HUES6 (cell line): ENCODE measurements around the gene MAFG.
A peak's percentile ranks its signal among the peaks of the same experiment; 100 is the strongest.

Source experiments
- H3K27ac ChIP-seq: 2 replicates; pipeline ENCODE4 v1.7.0; 2013; ENCODE audit warnings: low read depth, mild to moderate bottlenecking, low read length, inconsistent platforms
- H3K27me3 ChIP-seq: 2 replicates; pipeline ENCODE4 v1.6.1; 2013; ENCODE audit warnings: low read length; ENCODE audit not compliant: control insufficient read depth, insufficient read depth
- H3K36me3 ChIP-seq: 2 replicates; pipeline ENCODE4 v1.6.1; 2013; ENCODE audit warnings: low read length; ENCODE audit not compliant: control insufficient read depth, insufficient read depth
- H3K4me1 ChIP-seq: 2 replicates; pipeline ENCODE4 v1.6.1; 2013; ENCODE audit warnings: low read length; ENCODE audit not compliant: control insufficient read depth, insufficient read depth
- H3K4me3 ChIP-seq: 2 replicates; pipeline ENCODE4 v1.5.1; 2013; ENCODE audit warnings: low read depth, low read length
- H3K9ac ChIP-seq: one replicate; pipeline ENCODE4 v1.6.1; 2013; ENCODE audit warnings: mild to moderate bottlenecking, low read length
- H3K9me3 ChIP-seq: 2 replicates; pipeline ENCODE4 v1.6.1; 2013; ENCODE audit warnings: low read depth, low read length; ENCODE audit not compliant: control insufficient read depth, insufficient read depth

Gene MAFG

GRCh38 chr17:81934098-81934757 is 6.7 kb upstream of the MAFG start:
- no peak overlapping the region for H3K4me3 ChIP-seq
- no peak overlapping the region for H3K9ac ChIP-seq
- no peak overlapping the region for H3K27ac ChIP-seq
- H3K4me1 ChIP-seq: 0 out of 2 replicates have a peak, but pooled peaks cover 3% of the 10 kb centered on the region
- H3K36me3 ChIP-seq: peaks cover 34% of the 10 kb centered on the region
- H3K9me3 ChIP-seq: no peaks in the 10 kb centered on the region
- H3K27me3 ChIP-seq: peaks cover 8% of the 10 kb centered on the region; the same call in 1 of the 2 replicates

GRCh38 chr17:81933178-81933699 is 5.7 kb upstream of the MAFG start:
- peaks cover 14% of the 10 kb centered on the region for H3K27me3 ChIP-seq
- no peaks in the 10 kb centered on the region for H3K9me3 ChIP-seq
- no peak overlapping the region for H3K9ac ChIP-seq
- peaks cover 13% of the 10 kb centered on the region for H3K4me1 ChIP-seq
- H3K36me3 ChIP-seq: peaks cover 34% of the 10 kb centered on the region
- no peak overlapping the region for H3K4me3 ChIP-seq
- H3K27ac ChIP-seq: no peak overlapping the region

- H3K27me3 ChIP-seq: peaks cover 10% of the 10 kb centered on the region
- H3K9ac ChIP-seq: no peak overlapping the region
- no peak overlapping the region for H3K27ac ChIP-seq
- H3K4me1 ChIP-seq: peaks cover 13% of the 10 kb centered on the region
- no peaks in the 10 kb centered on the region for H3K9me3 ChIP-seq
- no peak overlapping the region for H3K4me3 ChIP-seq
- peaks cover 34% of the 10 kb centered on the region for H3K36me3 ChIP-seq
Measured at GRCh38 chr17:81932333-81932983, 4.9 kb upstream of the MAFG start.

- peaks cover 13% of the 10 kb centered on the region for H3K4me1 ChIP-seq
- H3K4me3 ChIP-seq: no peak overlapping the region
- peaks cover 34% of the 10 kb centered on the region for H3K36me3 ChIP-seq
- H3K27ac ChIP-seq: no peak overlapping the region
- no peaks in the 10 kb centered on the region for H3K9me3 ChIP-seq
- peaks cover 10% of the 10 kb centered on the region for H3K27me3 ChIP-seq
- no peak overlapping the region for H3K9ac ChIP-seq
Measured at GRCh38 chr17:81931557-81932332, 4.2 kb upstream of the MAFG start.

GRCh38 chr17:81931189-81931556 is 3.6 kb upstream of the MAFG start:
- Histone ChIP-seq H3K27ac (no peak overlapping the region), H3K9me3 (no peaks in the 10 kb centered on the region), H3K9ac (no peak overlapping the region), H3K27me3 (peaks cover 10% of the 10 kb centered on the region), H3K36me3 (peaks cover 34% of the 10 kb centered on the region), H3K4me1 (peaks cover 12% of the 10 kb centered on the region), H3K4me3 (no peak overlapping the region)

- Histone ChIP-seq H3K27ac (no peak overlapping the region), H3K9me3 (no peaks in the 10 kb centered on the region), H3K4me3 (no peak overlapping the region), H3K36me3 (peaks cover 31% of the 10 kb centered on the region), H3K4me1 (peaks cover 17% of the 10 kb centered on the region), H3K9ac (no peak overlapping the region), H3K27me3 (peaks cover 10% of the 10 kb centered on the region)
Measured at GRCh38 chr17:81930142-81931125, 2.9 kb upstream of the MAFG start.

GRCh38 chr17:81929253-81930141 is 2.0 kb upstream of the MAFG start:
- peak overlapping the region; percentile 75 for H3K9ac ChIP-seq
- no peak overlapping the region for H3K27ac ChIP-seq
- H3K9me3 ChIP-seq: no peaks in the 10 kb centered on the region
- H3K4me3 ChIP-seq: peak overlapping the region; percentile 81
- H3K27me3 ChIP-seq: peaks cover 10% of the 10 kb centered on the region
- H3K36me3 ChIP-seq: peaks cover 22% of the 10 kb centered on the region
- peaks cover 26% of the 10 kb centered on the region for H3K4me1 ChIP-seq

- peak overlapping the region; percentile 81 for H3K4me3 ChIP-seq
- peak overlapping the region; percentile 81; the same call in 1 of the 2 replicates for H3K27ac ChIP-seq
- peaks cover 14% of the 10 kb centered on the region; the same call in 1 of the 2 replicates for H3K36me3 ChIP-seq
- H3K27me3 ChIP-seq: peaks cover 10% of the 10 kb centered on the region
- H3K9me3 ChIP-seq: no peaks in the 10 kb centered on the region
- H3K9ac ChIP-seq: peak overlapping the region; percentile 75
- peaks cover 34% of the 10 kb centered on the region for H3K4me1 ChIP-seq
Measured at GRCh38 chr17:81928544-81929252, 1.2 kb upstream of the MAFG start.

GRCh38 chr17:81927152-81927652 is 333 bp downstream of the MAFG start:
- peak overlapping the region; percentile 75 for H3K9ac ChIP-seq
- peaks cover 6% of the 10 kb centered on the region for H3K36me3 ChIP-seq
- peaks cover 10% of the 10 kb centered on the region for H3K27me3 ChIP-seq
- H3K27ac ChIP-seq: peak overlapping the region; percentile 88; the same call in 1 of the 2 replicates
- H3K9me3 ChIP-seq: no peaks in the 10 kb centered on the region
- H3K4me1 ChIP-seq: peaks cover 44% of the 10 kb centered on the region
- peak overlapping the region; percentile 81 for H3K4me3 ChIP-seq
